ENCODE results near the gene CDKN1B.
"Not testable (repeated sequence)": the region's sequence is repeated elsewhere in the genome, so short reads cannot be mapped to it uniquely, and the experiment has no call there.

Gene CDKN1B

GRCh38 chr12:12725086-12725955 lies 8.2 kb downstream of the CDKN1B start:
- DNase-seq, result peak; percentile 100

- DNase-seq, result no peak
Observed at GRCh38 chr12:12725956-12726554, 8.9 kb downstream of the CDKN1B start.

- peak; percentile 64 for DNase-seq
Observed at GRCh38 chr12:12726555-12727093, 9.5 kb downstream of the CDKN1B start.

- no peak for DNase-seq
Observed at GRCh38 chr12:12731178-12731577, 14.0 kb downstream of the CDKN1B start.

GRCh38 chr12:12731785-12732184 lies 14.6 kb downstream of the CDKN1B start:
- no peak for DNase-seq

GRCh38 chr12:12733118-12733517 lies 15.9 kb downstream of the CDKN1B start:
- no peak for DNase-seq

- no peak for DNase-seq
Observed at GRCh38 chr12:12734054-12734453, 16.9 kb downstream of the CDKN1B start.

- DNase-seq, result no peak
Observed at GRCh38 chr12:12734561-12735071, 17.4 kb downstream of the CDKN1B start.

- no peak for DNase-seq
Observed at GRCh38 chr12:12735301-12735700, 18.1 kb downstream of the CDKN1B start.

- DNase-seq, result peak; percentile 87
Observed at GRCh38 chr12:12736759-12737676, 19.9 kb downstream of the CDKN1B start.

GRCh38 chr12:12738152-12738551 lies 21.0 kb downstream of the CDKN1B start:
- not testable (repeated sequence) for DNase-seq

GRCh38 chr12:12741660-12742059 lies 24.5 kb downstream of the CDKN1B start:
- peak; percentile 65 for DNase-seq

GRCh38 chr12:12744546-12745305 lies 27.6 kb downstream of the CDKN1B start:
- DNase-seq, result no peak

- no peak for DNase-seq
Observed at GRCh38 chr12:12745576-12746211, 28.5 kb downstream of the CDKN1B start.

GRCh38 chr12:12747278-12747677 lies 30.1 kb downstream of the CDKN1B start:
- no peak for DNase-seq

- no peak for DNase-seq
Observed at GRCh38 chr12:12748044-12748443, 30.9 kb downstream of the CDKN1B start.

- no peak for DNase-seq
Observed at GRCh38 chr12:12749433-12749832, 32.3 kb downstream of the CDKN1B start.

- DNase-seq, result no peak
Observed at GRCh38 chr12:12755923-12756322, 38.8 kb downstream of the CDKN1B start.

GRCh38 chr12:12757121-12757520 lies 40.0 kb downstream of the CDKN1B start:
- no peak for DNase-seq

GRCh38 chr12:12759234-12759915 lies 42.2 kb downstream of the CDKN1B start:
- DNase-seq, result no peak

GRCh38 chr12:12764824-12765223 lies 47.7 kb downstream of the CDKN1B start:
- no peak for DNase-seq
